Thoracic aorta endothelial cell (primary cell): ENCODE data around the gene BDKRB2. TPM values are rescaled to one million over a fixed set of nuclear protein-coding genes. Genes with fewer than 3 reads are reported as not detected.

Source experiments
- small RNA-seq: library from RNA; depleted of rRNA; stranded (forward); fragments of <200 nt; gene quantifications from one replicate; pipeline ENCODE3, GENCODE V24; 2012
- total RNA-seq: library from RNA; depleted of rRNA; stranded (reverse); fragments of >200 nt; gene quantifications from 2 replicates; pipeline ENCODE4 v1.2.3, GENCODE V29; 2012

Gene BDKRB2
- under 0.01 TPM in 1 of 2 replicates, not detected in the other for total RNA-seq

GRCh38 chr14:96204151-96205058 lies at the start of gene BDKRB2:
Gene BDKRB2, plus strand, starts transcription at chr14:96204839. Its CDS starts 32,269 bp downstream, at chr14:96237108.

DNA sequence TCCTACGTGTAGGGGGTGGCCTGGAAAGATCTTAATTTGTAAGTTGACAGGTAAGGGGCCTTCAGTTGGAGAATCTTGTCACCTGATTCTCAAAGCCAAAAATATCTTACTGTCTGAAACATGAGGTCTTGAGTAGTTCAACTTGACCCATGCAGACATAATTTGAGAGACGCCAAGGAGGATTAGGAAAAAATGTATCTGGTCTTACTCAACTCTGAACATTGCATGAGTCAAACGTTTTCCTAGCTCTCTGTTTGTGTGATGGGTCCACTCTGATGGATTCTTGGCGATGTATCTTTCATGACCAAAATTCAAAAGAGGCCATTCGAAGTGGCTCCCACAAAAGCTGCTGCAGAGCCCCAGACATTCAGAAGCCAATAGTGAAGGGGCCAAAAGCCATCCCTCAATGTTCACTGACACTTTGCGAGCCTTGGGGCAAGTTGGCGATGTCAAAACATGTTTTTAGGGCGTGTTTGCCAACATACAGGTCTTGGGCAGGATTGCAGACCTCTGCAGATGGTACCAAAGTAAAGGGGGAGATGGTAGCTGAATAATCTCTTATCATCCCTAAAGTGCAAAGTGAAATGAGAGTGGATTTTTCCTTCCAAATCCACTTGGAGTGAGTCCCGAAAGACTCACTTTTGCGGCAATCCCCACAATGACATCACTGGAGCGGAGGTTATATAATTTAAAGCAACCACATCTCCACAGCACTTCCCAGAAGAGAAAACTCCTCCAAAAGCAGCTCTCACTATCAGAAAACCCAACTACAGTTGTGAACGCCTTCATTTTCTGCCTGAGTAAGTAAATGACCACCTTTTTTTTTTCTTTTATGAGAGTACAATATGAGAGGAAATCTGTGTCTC lies 51.1 kb downstream of the BDKRB2 start, which contains the start of gene BDKRB1:
TSS of gene BDKRB1 (plus strand) at position 710 of the 866 bp plus-strand sequence. CDS start 7,473 bp downstream, outside the sequence.

Small RNAs within 50 kb of the gene (small RNA-seq; reads per million reads assigned to genes)
- not detected for gene CKS1BP1

Other genes starting within 250 kb of the BDKRB2 start
- 3.2 and 6.0 TPM in 2 replicates for gene C14orf132, start 165.5 kb upstream of the BDKRB2 start, total RNA-seq
- gene BDKRB1, start 51.4 kb downstream of the BDKRB2 start, total RNA-seq, result not detected in 2 replicates
- 37.9 and 39.8 TPM in 2 replicates for gene ATG2B, start 158.5 kb downstream of the BDKRB2 start, total RNA-seq
- gene GSKIP, start 158.7 kb downstream of the BDKRB2 start, total RNA-seq, result 39.8 and 56.3 TPM in 2 replicates
- 0.13 and 1.0 TPM in 2 replicates for gene AK7, start 187.3 kb downstream of the BDKRB2 start, total RNA-seq